ENCODE measurements around the gene UBL4B. TPM values are rescaled to one million over a fixed set of nuclear protein-coding genes. Genes with fewer than 3 reads are reported as not detected.

UBL4B gene, protein sequence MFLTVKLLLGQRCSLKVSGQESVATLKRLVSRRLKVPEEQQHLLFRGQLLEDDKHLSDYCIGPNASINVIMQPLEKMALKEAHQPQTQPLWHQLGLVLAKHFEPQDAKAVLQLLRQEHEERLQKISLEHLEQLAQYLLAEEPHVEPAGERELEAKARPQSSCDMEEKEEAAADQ
- under 1 TPM in 2 of 4 donors, not detected in 2; 0.27 to 0.67 TPM for total RNA-seq

DNA sequence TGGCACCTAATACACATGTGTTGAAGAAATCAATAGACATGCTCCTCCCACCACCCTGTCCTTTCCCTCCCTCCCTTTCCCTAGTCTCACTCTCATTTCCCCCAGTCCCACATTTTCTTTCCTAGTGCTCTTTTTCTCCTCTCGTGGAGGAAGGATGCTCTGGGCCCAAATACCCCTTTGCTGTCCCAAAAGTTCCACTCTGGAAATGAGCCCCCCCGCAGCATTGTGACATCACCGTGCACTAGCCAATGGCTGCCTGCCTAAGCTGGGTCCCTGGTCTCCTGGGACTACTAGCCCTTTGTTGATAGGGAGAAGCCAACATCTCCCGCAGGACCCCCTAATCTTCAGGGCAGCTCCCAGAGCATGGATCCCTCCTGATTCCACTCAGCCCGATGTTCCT, at the start of gene UBL4B:
TSS of gene UBL4B (plus strand) at position 301 of the 400 bp plus-strand sequence. CDS start at position 393, 92 bp downstream.
- Histone ChIP-seq H3K27me3 (peaks cover 9% of the 10 kb centered on the region), H3K9me3 (no peaks in the 10 kb centered on the region), H3K27ac (no peak within 1 kb of the TSS), H3K4me3 (no peak within 1 kb of the TSS), H3K4me1 (no peaks in the 10 kb centered on the region), H3K36me3 (no peaks in the 10 kb centered on the region)
- ATAC-seq: no peak
- TF ChIP-seq POLR2A (IDR thresholded peaks at IDR 0.05): no peak
- TF ChIP-seq CTCF (IDR thresholded peaks at IDR 0.05): no peak
- no peak for TF ChIP-seq POLR2AphosphoS5 (IDR thresholded peaks at IDR 0.05)
- TF ChIP-seq EP300 (IDR thresholded peaks at IDR 0.05): no peak
- 83% methylated on average over 2 of the region's 5 CpGs; no CpG with 5 or more reads in 1 of the 2 donors for WGBS, 2 donors (ENCODE audit: low coverage in 1 of 2)

- TF ChIP-seq CTCF (IDR thresholded peaks at IDR 0.05) (no peak), EP300 (IDR thresholded peaks at IDR 0.05) (no peak), POLR2A (IDR thresholded peaks at IDR 0.05) (no peak), POLR2AphosphoS5 (IDR thresholded peaks at IDR 0.05) (no peak)
- Histone ChIP-seq H3K27ac (no peak overlapping the region), H3K27me3 (peaks cover 12% of the 10 kb centered on the region), H3K4me1 (peaks cover 0 to 14% (median 6%) of the 10 kb centered on the region in 3 donors), H3K9me3 (no peaks in the 10 kb centered on the region), H3K36me3 (peaks cover 0 to 29% of the 10 kb centered on the region in 2 donors), H3K4me3 (no peak overlapping the region)
- no peak for ATAC-seq
- 100% methylated on average over 1 of the region's 2 CpGs for WGBS, 2 donors (ENCODE audit: low coverage in 1 of 2)
Observed at GRCh38 chr1:110062612-110063011, 49.6 kb upstream of the UBL4B start.

DNA sequence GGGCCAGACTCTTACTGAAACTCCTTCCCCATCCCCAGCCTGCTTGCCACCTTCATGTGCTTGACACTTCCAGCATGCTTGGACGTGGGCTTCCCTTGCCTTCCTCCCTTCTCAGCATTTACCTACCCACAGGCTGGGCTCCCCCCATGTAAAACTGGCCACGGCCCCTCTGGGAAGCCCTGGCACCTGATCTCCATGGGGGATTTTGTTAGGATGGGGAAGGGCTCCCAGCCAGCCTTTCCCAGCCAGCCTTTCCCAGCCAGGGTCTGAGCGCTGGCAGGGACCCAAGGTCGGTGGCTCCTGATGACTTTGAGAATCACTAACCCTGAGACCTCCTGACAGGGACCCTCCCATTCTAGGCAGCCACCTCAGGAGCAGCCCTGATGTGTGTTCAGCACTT, 48.5 kb upstream of the UBL4B start:
- peaks cover 23% of the 10 kb centered on the region for H3K27me3 ChIP-seq
- H3K4me3 ChIP-seq: no peak overlapping the region
- H3K9me3 ChIP-seq: peaks cover 0 to 7% (median 0%) of the 10 kb centered on the region in 3 donors
- 51 to 67% methylated on average over 1 to 2 of the region's 4 CpGs for WGBS, 2 donors (ENCODE audit: low coverage in 1 of 2)
- peaks cover 0 to 17% of the 10 kb centered on the region in 2 donors for H3K36me3 ChIP-seq
- H3K4me1 ChIP-seq: peaks cover 0 to 15% (median 1%) of the 10 kb centered on the region in 3 donors
- H3K27ac ChIP-seq: no peak overlapping the region
- TF ChIP-seq POLR2AphosphoS5 (IDR thresholded peaks at IDR 0.05): no peak
- TF ChIP-seq POLR2A (IDR thresholded peaks at IDR 0.05): no peak
- no peak for TF ChIP-seq EP300 (IDR thresholded peaks at IDR 0.05)
- no peak for TF ChIP-seq CTCF (IDR thresholded peaks at IDR 0.05)
- no peak for ATAC-seq

DNA sequence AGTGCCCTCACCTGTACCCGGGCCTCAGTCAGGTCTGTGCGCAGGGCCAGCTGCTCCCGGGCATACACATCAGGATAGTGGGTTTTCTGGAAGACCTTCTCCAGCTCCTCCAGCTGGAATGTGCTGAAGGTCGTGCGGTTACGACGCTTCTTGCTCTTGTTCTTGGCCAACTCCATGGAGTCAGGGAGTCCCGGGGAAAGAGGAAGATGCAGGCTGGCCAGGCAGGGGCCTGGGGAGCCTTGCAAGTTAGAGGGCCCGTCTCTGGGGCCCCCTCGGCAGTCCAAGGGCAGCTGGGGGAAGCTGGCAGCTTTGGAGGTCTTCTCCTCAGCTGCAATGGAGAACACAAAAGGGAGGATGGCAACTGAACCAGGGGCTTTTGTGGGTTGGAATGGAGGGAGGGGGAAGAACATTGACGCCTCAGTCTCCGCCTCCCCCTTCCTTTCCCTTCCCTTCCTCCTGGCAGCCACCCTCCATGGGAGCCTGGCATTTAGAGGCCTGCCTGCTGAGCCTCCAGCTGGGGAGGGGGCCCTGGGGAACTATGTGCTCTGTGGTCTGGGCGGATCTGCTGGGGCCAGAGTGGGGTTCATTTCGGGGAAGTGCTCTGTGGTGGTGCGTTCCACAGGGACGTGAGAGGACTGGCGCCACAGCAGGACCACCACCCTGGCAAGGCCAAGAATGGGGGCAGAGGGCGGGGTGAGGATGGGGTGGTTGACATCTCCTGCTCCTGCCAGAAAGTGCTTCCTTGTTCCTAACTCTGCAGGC, 47.5 kb upstream of the UBL4B start:
- WGBS, 2 donors (ENCODE audit: low coverage in 1 of 2): 81% methylated on average over 8 of the region's 18 CpGs; no CpG with 5 or more reads in 1 of the 2 donors
- no peak for TF ChIP-seq CTCF (IDR thresholded peaks at IDR 0.05)
- TF ChIP-seq POLR2AphosphoS5 (IDR thresholded peaks at IDR 0.05): no peak
- no peak for TF ChIP-seq EP300 (IDR thresholded peaks at IDR 0.05)
- TF ChIP-seq POLR2A (IDR thresholded peaks at IDR 0.05): no peak
- peaks cover 33% of the 10 kb centered on the region for H3K27me3 ChIP-seq
- H3K27ac ChIP-seq: no peak overlapping the region
- peaks cover 0 to 8% of the 10 kb centered on the region in 2 donors for H3K36me3 ChIP-seq
- peaks cover 0 to 8% (median 0%) of the 10 kb centered on the region in 3 donors for H3K9me3 ChIP-seq
- no peak overlapping the region for H3K4me3 ChIP-seq
- ATAC-seq: no peak
- H3K4me1 ChIP-seq: peaks cover 0 to 24% (median 10%) of the 10 kb centered on the region in 3 donors

All from gastroesophageal sphincter (tissue), 4 donors.